CD4-positive, alpha-beta T cell treated with Interleukin-12 subunit alpha and Interleukin-12 subunit beta, for 1 hour (primary cell): ENCODE data around the gene GASK1B.

Experiments
- DNase-seq: peaks from one replicate; pipeline ENCODE4 v3.0.0-alpha.2; 2020

GASK1B gene

GRCh38 chr4:158134222-158134621, 38.6 kb downstream of the GASK1B start:
- DNase-seq, result no peak

GRCh38 chr4:158133551-158133950, 39.3 kb downstream of the GASK1B start:
- DNase-seq, result no peak

- no peak for DNase-seq
Observed at GRCh38 chr4:158131027-158131426, 41.8 kb downstream of the GASK1B start.

GRCh38 chr4:158130204-158130603, 42.6 kb downstream of the GASK1B start:
- DNase-seq, result no peak

- DNase-seq, result no peak
Observed at GRCh38 chr4:158129694-158130093, 43.1 kb downstream of the GASK1B start.

- no peak for DNase-seq
Observed at GRCh38 chr4:158128540-158128939, 44.3 kb downstream of the GASK1B start.

- no peak for DNase-seq
Observed at GRCh38 chr4:158125310-158125709, 47.5 kb downstream of the GASK1B start.
